ENCODE results near the gene SRSF8. TPM values are rescaled to one million over a fixed set of nuclear protein-coding genes. Genes with fewer than 3 reads are reported as not detected.

SRSF8 gene
- total RNA-seq, 2 donors from 2014 or later, result 25.6 to 39.9 TPM

- H3K36me3 ChIP-seq, result no peaks in the 10 kb centered on the region
- ATAC-seq (ENCODE audit: insufficient number of reproducible peaks, low FRiP score, low read depth) (no peak), DNase-seq (ENCODE audit: low spot score) (no peak)
- H3K27me3 ChIP-seq (replicated peaks; ENCODE audit: insufficient read depth), result no peaks in the 10 kb centered on the region
- H3K4me1 ChIP-seq (ENCODE audit: control insufficient read depth in 1 of 2, low read depth in 2 of 2), result peaks cover 42 to 79% of the 10 kb centered on the region in 2 donors
- no peak for TF ChIP-seq CTCF (IDR thresholded peaks at IDR 0.05)
- H3K9me3 ChIP-seq, result no peaks in the 10 kb centered on the region
- no peak overlapping the region for H3K4me3 ChIP-seq
- peak overlapping the region; percentile 37 to 81 for H3K27ac ChIP-seq
Observed at GRCh38 chr11:95078526-95078925, 11.8 kb downstream of the SRSF8 start.

- no peaks in the 10 kb centered on the region for H3K9me3 ChIP-seq
- peak overlapping the region; percentile 75 to 81 for H3K27ac ChIP-seq
- no peak for DNase-seq (ENCODE audit: low spot score)
- H3K36me3 ChIP-seq, result no peaks in the 10 kb centered on the region
- peak overlapping the region; percentile 23 for H3K4me3 ChIP-seq
- H3K27me3 ChIP-seq (replicated peaks; ENCODE audit: insufficient read depth), result no peaks in the 10 kb centered on the region
- H3K4me1 ChIP-seq (ENCODE audit: control insufficient read depth in 1 of 2, low read depth in 2 of 2), result peaks cover 25 to 59% of the 10 kb centered on the region in 2 donors
- ATAC-seq (ENCODE audit: insufficient number of reproducible peaks, low FRiP score, low read depth), result no peak
- TF ChIP-seq CTCF (IDR thresholded peaks at IDR 0.05), result no peak
Observed at GRCh38 chr11:95081010-95081409, 14.3 kb downstream of the SRSF8 start.

GRCh38 chr11:95081412-95081811 is 14.7 kb downstream of the SRSF8 start:
- H3K36me3 ChIP-seq, result no peaks in the 10 kb centered on the region
- H3K27me3 ChIP-seq (replicated peaks; ENCODE audit: insufficient read depth), result no peaks in the 10 kb centered on the region
- TF ChIP-seq CTCF (IDR thresholded peaks at IDR 0.05), result no peak
- no peak for DNase-seq (ENCODE audit: low spot score)
- peak overlapping the region; percentile 23 for H3K4me3 ChIP-seq
- H3K27ac ChIP-seq, result peak overlapping the region; percentile 75 to 81
- no peaks in the 10 kb centered on the region for H3K9me3 ChIP-seq
- H3K4me1 ChIP-seq (ENCODE audit: control insufficient read depth in 1 of 2, low read depth in 2 of 2), result peaks cover 25 to 56% of the 10 kb centered on the region in 2 donors
- peak; percentile 63 for ATAC-seq (ENCODE audit: insufficient number of reproducible peaks, low FRiP score, low read depth)

GRCh38 chr11:95082576-95083001 is 15.9 kb downstream of the SRSF8 start:
- Histone ChIP-seq H3K4me3 (no peak overlapping the region), H3K36me3 (no peaks in the 10 kb centered on the region), H3K27ac (peak overlapping the region; percentile 75 to 81), H3K9me3 (no peaks in the 10 kb centered on the region), H3K4me1 (ENCODE audit: control insufficient read depth in 1 of 2, low read depth in 2 of 2) (peaks cover 25 to 45% of the 10 kb centered on the region in 2 donors), H3K27me3 (replicated peaks; ENCODE audit: insufficient read depth) (no peaks in the 10 kb centered on the region)
- DNase-seq (ENCODE audit: low spot score) (no peak), ATAC-seq (ENCODE audit: insufficient number of reproducible peaks, low FRiP score, low read depth) (no peak)
- TF ChIP-seq CTCF (IDR thresholded peaks at IDR 0.05), result no peak

GRCh38 chr11:95084509-95084908 is 17.8 kb downstream of the SRSF8 start:
- Histone ChIP-seq H3K4me1 (ENCODE audit: control insufficient read depth in 1 of 2, low read depth in 2 of 2) (peaks cover 22 to 37% of the 10 kb centered on the region in 2 donors), H3K36me3 (no peaks in the 10 kb centered on the region), H3K4me3 (no peak overlapping the region), H3K9me3 (no peaks in the 10 kb centered on the region), H3K27ac (no peak overlapping the region), H3K27me3 (replicated peaks; ENCODE audit: insufficient read depth) (no peaks in the 10 kb centered on the region)
- ATAC-seq (ENCODE audit: insufficient number of reproducible peaks, low FRiP score, low read depth) (no peak), DNase-seq (ENCODE audit: low spot score) (no peak)
- no peak for TF ChIP-seq CTCF (IDR thresholded peaks at IDR 0.05)

Data from thoracic aorta (tissue), 2 donors.